SIG-M5 treated with dmso at 0.1 percent for 504 hours (cell line): ENCODE measurements around the gene TFF1.
"Not testable (repeated sequence)": the region's sequence is repeated elsewhere in the genome, so short reads cannot be mapped to it uniquely, and the experiment has no call there.

Source experiments
- DNase-seq: peaks from one replicate; lab custom pipeline; 2025; ENCODE audit not compliant: unreplicated experiment; lab: John Stamatoyannopoulos, UW

Gene TFF1

DNA sequence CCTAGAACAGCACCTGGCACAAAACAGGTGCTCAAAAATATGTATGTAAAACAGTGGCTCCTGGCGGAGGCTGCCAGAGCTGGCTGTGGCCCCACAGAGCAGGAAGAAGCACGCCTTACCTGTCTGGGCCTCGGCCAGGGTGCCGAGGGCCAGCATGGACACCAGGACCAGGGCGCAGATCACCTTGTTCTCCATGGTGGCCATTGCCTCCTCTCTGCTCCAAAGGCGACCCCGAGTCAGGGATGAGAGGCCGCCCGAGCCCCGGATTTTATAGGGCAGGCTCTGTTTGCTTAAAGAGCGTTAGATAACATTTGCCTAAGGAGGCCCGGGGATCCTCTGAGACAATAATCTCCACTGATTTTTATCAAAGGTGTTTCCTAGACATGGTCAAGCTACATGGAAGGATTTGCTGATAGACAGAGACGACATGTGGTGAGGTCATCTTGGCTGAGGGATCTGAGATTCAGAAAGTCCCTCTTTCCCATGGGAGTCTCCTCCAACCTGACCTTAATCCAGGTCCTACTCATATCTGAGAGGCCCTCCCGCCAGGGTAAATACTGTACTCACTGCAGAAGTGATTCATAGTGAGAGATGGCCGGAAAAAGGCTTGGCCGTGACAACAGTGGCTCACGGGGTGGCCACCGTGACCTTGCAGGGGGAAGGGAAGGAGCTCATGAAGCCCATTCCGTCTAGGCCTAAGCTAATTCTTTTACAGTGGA lies at the start of gene TFF1:
TSS of gene TFF1 (minus strand) at position 244 of the 719 bp plus-strand sequence. CDS start at position 204, 40 bp downstream.
- DNase-seq, result no peak

DNA sequence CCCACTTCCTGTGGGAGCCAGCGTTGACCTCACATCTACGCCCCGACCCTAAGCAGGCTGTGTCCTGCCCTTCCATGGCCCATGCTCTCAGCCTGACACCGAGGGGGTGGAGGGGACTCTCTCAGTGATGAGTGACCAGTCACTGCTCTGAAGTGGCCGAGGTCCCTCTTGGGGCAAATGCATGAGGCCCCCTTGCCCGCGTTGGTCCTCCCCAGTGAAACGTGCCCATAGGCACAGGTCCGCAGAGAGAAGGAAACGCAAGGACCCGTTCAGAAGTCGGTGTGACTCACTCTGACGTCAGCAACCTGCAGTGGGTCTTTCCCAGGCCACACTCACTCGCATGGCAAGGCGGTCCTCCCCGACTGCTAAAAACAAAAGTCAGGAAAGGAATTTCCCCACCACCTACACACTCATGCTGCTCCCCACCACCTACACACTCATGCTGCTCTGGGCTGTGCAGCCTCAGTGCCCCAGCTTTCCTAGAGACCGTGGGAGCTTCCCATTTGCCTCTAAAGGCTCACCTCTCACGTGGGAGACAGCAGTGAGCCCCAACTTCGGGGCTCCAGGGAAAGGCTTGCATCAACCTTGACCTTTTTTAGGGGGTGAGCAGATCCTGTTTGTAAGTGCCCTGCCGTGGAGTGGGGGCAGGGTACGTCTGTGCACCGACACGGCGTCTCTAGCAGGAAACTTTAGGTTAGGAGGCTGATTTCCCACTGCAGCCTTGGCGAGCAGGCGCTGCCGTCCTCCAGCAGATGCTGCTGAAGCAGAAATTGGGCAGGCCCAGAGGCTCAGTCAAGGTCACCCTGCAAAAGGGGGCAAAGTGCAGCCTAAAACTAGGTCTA lies 48.8 kb upstream of the TFF1 start:
- no peak for DNase-seq

DNA sequence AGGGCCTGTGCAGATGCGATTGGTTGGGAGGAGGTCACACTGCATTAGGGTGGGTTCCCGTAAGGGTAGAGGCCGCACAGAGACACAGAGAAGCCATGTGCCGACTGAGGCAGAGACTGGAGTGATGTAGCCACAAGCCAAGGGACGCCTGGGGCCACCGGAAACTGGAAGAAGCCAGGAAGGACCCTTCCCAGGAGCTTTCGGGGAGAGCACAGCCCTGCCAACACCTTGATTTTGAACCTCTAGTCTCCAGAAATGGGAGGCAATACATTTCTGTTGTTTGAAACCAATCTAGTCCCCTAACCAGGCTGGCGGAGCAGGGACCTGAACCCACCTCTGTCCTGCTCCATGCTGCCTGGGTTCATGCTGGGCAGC lies 48.2 kb upstream of the TFF1 start:
- no peak for DNase-seq

GRCh38 chr21:42414066-42414465 lies 47.7 kb upstream of the TFF1 start:
- DNase-seq, result no peak

- no peak for DNase-seq
These were observed 47.2 kb upstream of the TFF1 start for GRCh38 chr21:42413500-42413899.

GRCh38 chr21:42413093-42413492 lies 46.8 kb upstream of the TFF1 start:
- no peak for DNase-seq

- DNase-seq, result no peak
These were observed 46.2 kb upstream of the TFF1 start for GRCh38 chr21:42412636-42412933.

- no peak for DNase-seq
These were observed 45.7 kb upstream of the TFF1 start for GRCh38 chr21:42411891-42412635.

- no peak for DNase-seq
These were observed 45.0 kb upstream of the TFF1 start for GRCh38 chr21:42411197-42411869.

GRCh38 chr21:42409366-42409765 lies 43.0 kb upstream of the TFF1 start:
- DNase-seq, result no peak

DNA sequence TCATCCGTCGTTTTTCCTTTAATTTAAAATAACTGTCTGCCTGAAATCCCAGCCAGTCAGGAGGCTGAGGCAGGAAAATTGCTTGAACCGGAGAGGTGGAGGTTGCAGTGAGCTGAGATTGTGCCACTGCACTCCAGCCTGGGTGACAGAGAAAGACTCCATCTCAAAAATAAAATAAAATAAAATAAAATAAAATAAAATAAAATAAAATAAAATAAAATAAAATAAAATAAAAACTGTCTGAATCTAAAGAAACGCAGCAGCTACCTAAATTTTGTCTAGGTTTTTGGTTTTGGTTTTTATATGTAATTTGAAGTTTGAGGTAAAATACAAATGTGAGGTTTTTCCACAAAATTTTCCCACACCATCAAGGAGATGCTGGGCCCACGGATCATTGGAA lies 42.4 kb upstream of the TFF1 start:
- not testable (repeated sequence) for DNase-seq

DNA sequence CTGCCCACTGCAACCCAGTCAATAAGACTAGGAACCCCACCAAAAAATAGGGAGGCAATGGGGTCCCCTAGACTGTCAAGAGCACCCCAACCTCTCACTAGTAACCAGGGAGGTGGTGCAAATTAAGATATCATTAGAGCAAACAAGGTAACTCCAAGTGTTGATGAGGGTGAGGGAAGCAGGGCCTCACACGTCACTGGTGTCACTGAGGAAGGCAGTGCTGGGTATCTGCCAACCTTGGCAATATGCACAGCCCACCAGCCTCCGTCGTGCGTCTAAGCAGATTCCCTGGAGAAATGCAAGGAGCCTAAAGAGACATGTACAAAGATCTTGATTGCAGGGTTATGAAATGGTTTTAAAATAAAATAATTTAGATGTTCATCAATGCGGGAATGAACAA lies 41.1 kb upstream of the TFF1 start:
- DNase-seq, result no peak

- DNase-seq, result no peak
These were observed 40.5 kb upstream of the TFF1 start for GRCh38 chr21:42406866-42407265.

DNA sequence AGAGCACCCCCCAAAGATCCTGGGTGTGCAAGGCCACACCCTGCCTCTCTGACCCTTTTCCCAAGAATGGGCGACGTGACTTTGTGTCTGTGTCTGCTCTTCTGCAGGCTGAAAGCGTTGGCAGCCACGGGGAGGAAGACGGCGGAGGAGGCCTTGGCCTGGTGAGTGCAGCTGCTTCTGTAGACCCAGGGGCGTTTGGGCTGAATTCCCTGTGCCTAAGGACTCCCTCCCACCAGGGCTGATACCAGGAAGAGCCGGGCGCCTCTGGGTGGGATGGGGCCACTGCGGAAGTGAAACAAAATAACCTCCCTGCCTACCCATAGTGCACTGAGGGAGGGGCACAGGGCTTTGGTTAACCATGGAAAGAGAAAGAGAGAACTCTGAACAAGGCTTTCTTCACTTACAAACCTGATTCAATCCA lies 39.9 kb upstream of the TFF1 start:
- DNase-seq, result peak; percentile 47

- DNase-seq, result no peak
These were observed 39.0 kb upstream of the TFF1 start for GRCh38 chr21:42405064-42406013.

GRCh38 chr21:42404539-42404938 lies 38.2 kb upstream of the TFF1 start:
- no peak for DNase-seq

GRCh38 chr21:42403611-42404231 lies 37.4 kb upstream of the TFF1 start, which contains the start of gene UBASH3A:
Gene UBASH3A, plus strand, starts transcription at chr21:42403902. Its CDS starts 44 bp downstream, at chr21:42403946.
- DNase-seq, result no peak

DNA sequence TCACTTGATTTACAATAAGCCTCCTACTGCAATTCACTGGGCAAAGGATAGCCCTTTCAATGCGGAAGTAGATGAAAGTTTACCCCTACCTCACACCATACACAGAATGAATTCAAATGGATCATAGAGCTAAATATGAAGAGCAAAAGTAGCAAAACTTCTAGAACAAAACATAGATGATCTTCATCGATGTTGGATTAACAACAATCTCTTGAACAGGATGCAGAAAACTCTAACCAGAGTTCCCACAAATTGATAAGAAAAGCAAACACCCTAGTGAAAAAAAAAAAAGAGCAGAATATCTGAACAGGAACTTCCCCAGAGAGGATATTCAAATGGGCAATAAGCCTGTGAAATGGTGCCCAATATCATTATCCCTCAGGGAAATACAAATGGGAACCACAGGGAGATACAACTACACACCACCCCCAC lies 35.5 kb upstream of the TFF1 start:
- DNase-seq, result no peak

GRCh38 chr21:42401154-42401553 lies 34.8 kb upstream of the TFF1 start:
- no peak for DNase-seq

DNA sequence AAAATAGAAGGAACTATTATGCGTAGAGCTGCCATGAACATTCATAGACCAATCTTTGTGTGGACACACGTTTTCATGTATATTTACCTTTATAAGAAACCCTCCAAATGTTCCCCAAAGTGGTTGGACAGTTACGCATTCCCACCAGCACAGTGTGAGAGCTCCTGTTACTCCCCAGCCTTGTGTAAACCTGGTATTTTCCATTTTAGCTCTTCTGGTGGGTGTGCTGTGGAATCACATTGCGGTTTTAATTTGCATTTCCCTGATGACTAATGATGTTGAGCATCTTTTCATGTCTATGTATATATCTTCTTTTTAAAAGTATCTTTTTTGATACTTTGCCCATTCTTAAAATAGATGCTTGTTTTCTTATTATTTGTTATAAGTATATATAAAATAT lies 34.2 kb upstream of the TFF1 start:
- DNase-seq, result no peak
